MM.1S (cell line): Measurements from ENCODE around the gene SUGP1.
"Not testable (repeated sequence)": the region's sequence is repeated elsewhere in the genome, so short reads cannot be mapped to it uniquely, and the experiment has no call there.

Source experiments
- DNase-seq: peaks from one replicate; pipeline ENCODE4 v3.0.0-alpha.2; 2015
- H2AFZ ChIP-seq: fragments of 300-600 bp; sonication (generic); 2 replicates; pipeline ENCODE4 v1.6.0; 2016; ENCODE audit warnings: antibody characterized with exemption, low read length
- H3F3A ChIP-seq: fragments of 300-600 bp; sonication (generic); 2 replicates; pipeline ENCODE4 v1.6.1; 2016; ENCODE audit warnings: mild to moderate bottlenecking, antibody characterized with exemption, low read length, moderate library complexity, mixed read lengths; ENCODE audit not compliant: insufficient read depth
- H3K27ac ChIP-seq: fragments of 300-600 bp; sonication (generic); 2 replicates; pipeline ENCODE4 v1.5.1; 2016; ENCODE audit warnings: mild to moderate bottlenecking, low read length
- H3K27me3 ChIP-seq: fragments of 300-600 bp; sonication (generic); replicated peaks from 2 replicates; pipeline ENCODE4 v1.6.0; 2016; ENCODE audit warnings: low read length; ENCODE audit not compliant: insufficient read depth
- H3K36me3 ChIP-seq: fragments of 300-600 bp; sonication (generic); replicated peaks from 2 replicates; pipeline ENCODE4 v1.6.1; 2016; ENCODE audit warnings: mild to moderate bottlenecking, low read length, mixed read lengths; ENCODE audit not compliant: insufficient read depth
- H3K4me1 ChIP-seq: fragments of 300-600 bp; sonication (generic); 2 replicates; pipeline ENCODE4 v1.6.1; 2016; ENCODE audit warnings: low read length, mixed read lengths
- H3K4me2 ChIP-seq: fragments of 300-600 bp; sonication (generic); 2 replicates; pipeline ENCODE4 v1.6.0; 2016; ENCODE audit warnings: low read depth, low read length
- H3K4me3 ChIP-seq: fragments of 300-600 bp; sonication (generic); 2 replicates; pipeline ENCODE4 v1.5.1; 2016; ENCODE audit warnings: low read length, mixed read lengths
- H3K79me2 ChIP-seq: fragments of 300-600 bp; sonication (generic); 2 replicates; pipeline ENCODE4 v1.6.1; 2016; ENCODE audit warnings: mixed run types, low read length, mixed read lengths
- H3K9ac ChIP-seq: fragments of 300-600 bp; sonication (generic); 2 replicates; pipeline ENCODE4 v1.6.1; 2016; ENCODE audit warnings: low read length, mixed read lengths
- H3K9me2 ChIP-seq: fragments of 300-600 bp; sonication (generic); replicated peaks from 2 replicates; pipeline ENCODE4 v1.6.1; 2016; ENCODE audit warnings: mild to moderate bottlenecking, low read length, mixed read lengths; ENCODE audit not compliant: insufficient read depth
- H3K9me3 ChIP-seq: fragments of 300-600 bp; sonication (generic); replicated peaks from 2 replicates; pipeline ENCODE4 v1.6.1; 2016; ENCODE audit warnings: mild to moderate bottlenecking, low read length, mixed read lengths; ENCODE audit not compliant: insufficient read depth
- H4K20me1 ChIP-seq: fragments of 300-600 bp; sonication (generic); 2 replicates; pipeline ENCODE4 v1.6.1; 2016; ENCODE audit warnings: mild to moderate bottlenecking, low read length, moderate library complexity, mixed read lengths; ENCODE audit not compliant: insufficient read depth
- EZH2 ChIP-seq: fragments of 300-600 bp; sonication (generic); optimal IDR thresholded peaks from 2 replicates; pipeline ENCODE3; 2017; ENCODE audit warnings: low read depth, mild to moderate bottlenecking, antibody characterized with exemption, low read length, mixed read lengths
- EZH2phosphoT487 ChIP-seq: fragments of 300-600 bp; sonication (generic); IDR thresholded peaks from 2 replicates; pipeline ENCODE4 v1.6.1; 2018; ENCODE audit warnings: antibody characterized with exemption, low read length
- TF ChIP-seq, protein P1 (sequence below): fragments of 300-600 bp; sonication (generic); IDR thresholded peaks from 2 replicates; pipeline ENCODE4 v1.5.1; 2016; ENCODE audit warnings: antibody characterized with exemption, low read length, mixed read lengths

SUGP1 gene

DNA sequence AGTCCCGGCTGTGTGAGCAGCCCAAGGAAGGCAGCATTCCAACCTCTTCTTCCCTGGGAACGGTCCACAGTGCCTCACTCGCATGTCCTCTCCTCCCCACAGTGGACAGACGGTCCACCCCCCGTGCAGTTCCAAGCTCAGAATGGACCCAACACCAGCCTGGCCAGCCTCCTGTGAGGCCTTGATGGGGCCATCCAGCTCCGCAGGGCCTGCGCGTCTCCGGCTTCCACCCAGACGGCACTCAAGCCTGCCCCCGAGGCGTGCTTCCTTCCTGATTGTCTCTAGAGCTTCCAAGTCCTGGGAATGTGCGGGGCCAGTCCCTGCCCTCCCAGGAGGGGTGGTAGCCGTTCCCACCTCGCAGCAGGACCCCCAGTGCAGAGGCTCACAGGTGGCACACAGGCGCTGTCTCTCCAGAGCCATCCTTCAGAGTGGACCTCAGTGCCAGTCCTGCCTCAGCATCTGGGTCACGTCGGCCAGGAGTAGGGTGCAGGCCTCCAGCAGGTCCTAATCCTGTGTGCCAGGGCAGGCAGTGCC, 35.4 kb upstream of the SUGP1 start:
- Histone ChIP-seq H3K27me3 (no peaks in the 10 kb centered on the region), H3F3A (peaks cover 1% of the 10 kb centered on the region; the same call in 1 of the 2 replicates), H3K4me3 (no peak overlapping the region), H4K20me1 (no peaks in the 10 kb centered on the region), H3K9me3 (no peaks in the 10 kb centered on the region), H3K36me3 (no peaks in the 10 kb centered on the region; the same call in 1 of the 2 replicates), H3K9ac (no peak overlapping the region), H3K4me2 (no peak overlapping the region), H3K9me2 (no peaks in the 10 kb centered on the region), H3K27ac (no peak overlapping the region), H3K79me2 (no peaks in the 10 kb centered on the region), H2AFZ (no peak overlapping the region), H3K4me1 (no peaks in the 10 kb centered on the region)
- no peak for DNase-seq
- TF ChIP-seq, protein P1, sequence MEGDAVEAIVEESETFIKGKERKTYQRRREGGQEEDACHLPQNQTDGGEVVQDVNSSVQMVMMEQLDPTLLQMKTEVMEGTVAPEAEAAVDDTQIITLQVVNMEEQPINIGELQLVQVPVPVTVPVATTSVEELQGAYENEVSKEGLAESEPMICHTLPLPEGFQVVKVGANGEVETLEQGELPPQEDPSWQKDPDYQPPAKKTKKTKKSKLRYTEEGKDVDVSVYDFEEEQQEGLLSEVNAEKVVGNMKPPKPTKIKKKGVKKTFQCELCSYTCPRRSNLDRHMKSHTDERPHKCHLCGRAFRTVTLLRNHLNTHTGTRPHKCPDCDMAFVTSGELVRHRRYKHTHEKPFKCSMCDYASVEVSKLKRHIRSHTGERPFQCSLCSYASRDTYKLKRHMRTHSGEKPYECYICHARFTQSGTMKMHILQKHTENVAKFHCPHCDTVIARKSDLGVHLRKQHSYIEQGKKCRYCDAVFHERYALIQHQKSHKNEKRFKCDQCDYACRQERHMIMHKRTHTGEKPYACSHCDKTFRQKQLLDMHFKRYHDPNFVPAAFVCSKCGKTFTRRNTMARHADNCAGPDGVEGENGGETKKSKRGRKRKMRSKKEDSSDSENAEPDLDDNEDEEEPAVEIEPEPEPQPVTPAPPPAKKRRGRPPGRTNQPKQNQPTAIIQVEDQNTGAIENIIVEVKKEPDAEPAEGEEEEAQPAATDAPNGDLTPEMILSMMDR, result no peak
- TF ChIP-seq EZH2phosphoT487, result no peak
- TF ChIP-seq EZH2, result no peak

- TF ChIP-seq EZH2 (no peak), EZH2phosphoT487 (no peak)
- TF ChIP-seq, protein P1, result no peak
- no peaks in the 10 kb centered on the region; the same call in 1 of the 2 replicates for H3K36me3 ChIP-seq
Measured at GRCh38 chr19:19354932-19355331, 34.6 kb upstream of the SUGP1 start.

DNA sequence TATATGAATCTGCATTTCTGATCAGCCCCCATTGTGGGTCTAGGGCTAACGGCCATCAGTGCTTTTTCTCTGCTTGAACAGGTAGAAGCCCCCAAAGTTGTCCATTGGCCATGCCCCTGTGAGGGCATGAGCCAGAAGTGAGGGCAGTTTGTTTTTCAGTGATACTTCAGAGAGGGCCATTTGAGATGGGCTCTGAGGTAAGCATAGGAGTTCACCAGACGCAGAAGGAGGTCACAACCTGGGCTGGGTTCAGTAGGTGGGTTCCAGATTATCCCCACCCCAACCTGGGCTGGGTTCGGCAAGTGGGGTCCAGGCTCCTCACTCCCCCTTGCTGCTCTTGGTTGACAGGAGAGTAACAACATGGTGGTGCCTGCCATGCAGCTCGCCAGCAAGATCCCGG, 33.7 kb upstream of the SUGP1 start:
- no peak for TF ChIP-seq EZH2phosphoT487
- no peak for TF ChIP-seq EZH2
- no peak overlapping the region for H2AFZ ChIP-seq
- no peaks in the 10 kb centered on the region for H3K9me2 ChIP-seq
- no peaks in the 10 kb centered on the region; the same call in 1 of the 2 replicates for H3K36me3 ChIP-seq
- no peaks in the 10 kb centered on the region for H3K27me3 ChIP-seq
- H3K4me1 ChIP-seq, result no peaks in the 10 kb centered on the region
- no peaks in the 10 kb centered on the region for H3K79me2 ChIP-seq
- H3K27ac ChIP-seq, result no peak overlapping the region
- H3F3A ChIP-seq, result no peaks in the 10 kb centered on the region
- no peak overlapping the region for H3K9ac ChIP-seq
- no peak for DNase-seq
- no peak overlapping the region for H3K4me3 ChIP-seq
- H4K20me1 ChIP-seq, result no peaks in the 10 kb centered on the region
- H3K9me3 ChIP-seq, result no peaks in the 10 kb centered on the region
- no peak overlapping the region for H3K4me2 ChIP-seq

More at GRCh38 chr19:19354932-19355331, 34.6 kb upstream of the SUGP1 start:
- H3K9me3 ChIP-seq, result no peaks in the 10 kb centered on the region
- H4K20me1 ChIP-seq, result no peaks in the 10 kb centered on the region
- H3F3A ChIP-seq, result no peaks in the 10 kb centered on the region
- no peak overlapping the region for H3K4me3 ChIP-seq
- no peak overlapping the region for H3K4me2 ChIP-seq
- H3K9me2 ChIP-seq, result no peaks in the 10 kb centered on the region
- H3K27me3 ChIP-seq, result no peaks in the 10 kb centered on the region
- no peaks in the 10 kb centered on the region for H3K79me2 ChIP-seq
- no peak for DNase-seq
- H2AFZ ChIP-seq, result no peak overlapping the region
- no peak overlapping the region for H3K9ac ChIP-seq
- no peaks in the 10 kb centered on the region for H3K4me1 ChIP-seq
- H3K27ac ChIP-seq, result no peak overlapping the region

GRCh38 chr19:19352823-19353222, 32.5 kb upstream of the SUGP1 start:
- Histone ChIP-seq H3K79me2 (no peaks in the 10 kb centered on the region), H3K27ac (no peak overlapping the region), H3K4me1 (no peaks in the 10 kb centered on the region), H4K20me1 (no peaks in the 10 kb centered on the region), H3K9me3 (no peaks in the 10 kb centered on the region), H2AFZ (no peak overlapping the region), H3K36me3 (no peaks in the 10 kb centered on the region; the same call in 1 of the 2 replicates), H3K4me2 (no peak overlapping the region), H3K27me3 (no peaks in the 10 kb centered on the region), H3K9me2 (no peaks in the 10 kb centered on the region), H3K9ac (no peak overlapping the region), H3F3A (no peaks in the 10 kb centered on the region), H3K4me3 (no peak overlapping the region)
- TF ChIP-seq EZH2 (no peak), EZH2phosphoT487 (no peak)
- TF ChIP-seq, protein P1, result no peak
- DNase-seq, result no peak

GRCh38 chr19:19350756-19351155, 30.4 kb upstream of the SUGP1 start:
- H3K27me3 ChIP-seq, result not testable (repeated sequence)

More at GRCh38 chr19:19350756-19351155, 30.4 kb upstream of the SUGP1 start:
- H3K36me3 ChIP-seq, H4K20me1 ChIP-seq, DNase-seq, H3K4me1 ChIP-seq, H3F3A ChIP-seq, H3K9me3 ChIP-seq, H3K4me2 ChIP-seq, H3K9ac ChIP-seq, H3K27ac ChIP-seq, H3K79me2 ChIP-seq, H3K4me3 ChIP-seq, H2AFZ ChIP-seq, H3K9me2 ChIP-seq: not testable (repeated sequence)
